AML-193 (cell line): ENCODE data around the gene CNTN5.
"Not testable (repeated sequence)": the region's sequence is repeated elsewhere in the genome, so short reads cannot be mapped to it uniquely, and the experiment has no call there.

Source experiments
- DNase-seq, 2 experiments: peaks; one replicate each; lab custom pipeline; 2025; lab: John Stamatoyannopoulos, UW

CNTN5 gene

GRCh38 chr11:99020352-99021225 lies at the start of gene CNTN5:
TSS of gene CNTN5 (plus strand) at chr11:99020949.
- no peak for DNase-seq

- DNase-seq: no peak
Observed at GRCh38 chr11:98979205-98979604, 41.5 kb upstream of the CNTN5 start.

- DNase-seq: peak; percentile 33 to 41
Observed at GRCh38 chr11:99015634-99016454, 4.9 kb upstream of the CNTN5 start.

- DNase-seq: no peak
Observed at GRCh38 chr11:99019696-99020095, 1.1 kb upstream of the CNTN5 start.

- DNase-seq: no peak
Observed at GRCh38 chr11:99037057-99037456, 16.3 kb downstream of the CNTN5 start.

- no peak for DNase-seq
Observed at GRCh38 chr11:99063331-99063730, 42.6 kb downstream of the CNTN5 start.

GRCh38 chr11:99065121-99065520 lies 44.4 kb downstream of the CNTN5 start:
- no peak for DNase-seq

GRCh38 chr11:99066618-99067317 lies 46.0 kb downstream of the CNTN5 start:
- no peak for DNase-seq

- no peak for DNase-seq
Observed at GRCh38 chr11:99068832-99069231, 48.1 kb downstream of the CNTN5 start.

- no peak for DNase-seq
Observed at GRCh38 chr11:99069856-99070444, 49.2 kb downstream of the CNTN5 start.

GRCh38 chr11:99079576-99079975 lies 58.8 kb downstream of the CNTN5 start:
- DNase-seq: no peak

- DNase-seq: no peak
Observed at GRCh38 chr11:99080154-99080553, 59.4 kb downstream of the CNTN5 start.

GRCh38 chr11:99098258-99098657 lies 77.5 kb downstream of the CNTN5 start:
- no peak for DNase-seq

- no peak for DNase-seq
Observed at GRCh38 chr11:99098751-99099150, 78.0 kb downstream of the CNTN5 start.

GRCh38 chr11:99117603-99118002 lies 96.9 kb downstream of the CNTN5 start:
- DNase-seq: no peak

GRCh38 chr11:99133862-99134261 lies 113.1 kb downstream of the CNTN5 start:
- not testable (repeated sequence) for DNase-seq

GRCh38 chr11:99135508-99135907 lies 114.8 kb downstream of the CNTN5 start:
- DNase-seq: no peak

GRCh38 chr11:99142237-99142636 lies 121.5 kb downstream of the CNTN5 start:
- DNase-seq: no peak

GRCh38 chr11:99148352-99148751 lies 127.6 kb downstream of the CNTN5 start:
- no peak for DNase-seq

- no peak for DNase-seq
Observed at GRCh38 chr11:99154277-99154676, 133.5 kb downstream of the CNTN5 start.

GRCh38 chr11:99160447-99160846 lies 139.7 kb downstream of the CNTN5 start:
- no peak for DNase-seq

GRCh38 chr11:99162819-99163218 lies 142.1 kb downstream of the CNTN5 start:
- no peak for DNase-seq
